Cerebellar nuclear complex (tissue), 1 donor: Measurements from ENCODE around the gene CLDN15.
A peak's percentile ranks its signal among the peaks of the same experiment; 100 is the strongest.
"Not testable (repeated sequence)": the region's sequence is repeated elsewhere in the genome, so short reads cannot be mapped to it uniquely, and the experiment has no call there.

ENCODE experiments used
- DNase-seq, 2 experiments: peaks; one replicate each; lab custom pipeline; 2025; lab: John Stamatoyannopoulos, UW

CLDN15 gene

DNA sequence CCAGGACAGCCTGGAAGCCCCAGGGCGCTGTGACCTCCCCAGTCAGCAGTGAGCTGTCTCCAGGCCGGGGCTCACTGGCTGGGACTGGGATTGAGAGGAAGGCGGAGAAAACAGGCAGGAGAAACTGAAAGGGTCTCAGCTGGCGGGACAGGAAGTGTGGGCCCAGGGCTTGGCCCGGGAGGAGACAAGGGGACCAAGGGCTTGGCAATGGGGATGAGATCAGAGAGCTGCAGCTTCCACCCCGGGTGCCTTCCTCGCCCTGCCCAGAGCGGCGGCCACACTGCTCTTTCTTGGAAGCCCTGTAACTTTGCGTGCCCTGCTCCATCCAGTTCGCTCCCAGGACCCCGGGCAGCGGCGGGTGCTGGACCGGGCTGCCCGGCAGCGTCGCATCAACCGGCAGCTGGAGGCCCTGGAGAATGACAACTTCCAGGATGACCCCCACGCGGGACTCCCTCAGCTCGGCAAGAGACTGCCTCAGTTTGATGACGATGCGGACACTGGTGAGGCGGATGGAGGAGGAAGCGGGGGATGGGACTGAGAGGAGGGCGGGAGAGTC is 15.2 kb downstream of the CLDN15 start:
- DNase-seq = no peak

DNA sequence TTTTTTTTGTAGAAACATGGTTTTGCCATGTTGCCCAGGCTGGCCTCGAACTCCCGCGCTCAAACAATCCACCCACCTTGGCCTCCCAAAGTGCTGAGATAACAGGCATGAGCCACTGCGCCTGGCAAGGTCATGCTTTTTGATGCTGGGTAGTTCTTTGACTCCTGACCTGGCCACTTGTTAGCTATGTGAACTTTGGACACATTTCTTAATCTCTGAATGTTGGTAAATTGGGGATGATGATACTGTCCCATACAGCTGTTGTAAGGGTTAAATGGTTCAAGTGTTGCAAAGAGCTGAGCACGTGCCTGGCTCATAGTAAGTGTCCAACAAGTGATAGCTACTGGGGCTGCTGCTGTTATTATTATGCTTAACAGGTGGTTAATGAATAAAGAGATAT is 17.3 kb downstream of the CLDN15 start:
- DNase-seq = no peak

DNA sequence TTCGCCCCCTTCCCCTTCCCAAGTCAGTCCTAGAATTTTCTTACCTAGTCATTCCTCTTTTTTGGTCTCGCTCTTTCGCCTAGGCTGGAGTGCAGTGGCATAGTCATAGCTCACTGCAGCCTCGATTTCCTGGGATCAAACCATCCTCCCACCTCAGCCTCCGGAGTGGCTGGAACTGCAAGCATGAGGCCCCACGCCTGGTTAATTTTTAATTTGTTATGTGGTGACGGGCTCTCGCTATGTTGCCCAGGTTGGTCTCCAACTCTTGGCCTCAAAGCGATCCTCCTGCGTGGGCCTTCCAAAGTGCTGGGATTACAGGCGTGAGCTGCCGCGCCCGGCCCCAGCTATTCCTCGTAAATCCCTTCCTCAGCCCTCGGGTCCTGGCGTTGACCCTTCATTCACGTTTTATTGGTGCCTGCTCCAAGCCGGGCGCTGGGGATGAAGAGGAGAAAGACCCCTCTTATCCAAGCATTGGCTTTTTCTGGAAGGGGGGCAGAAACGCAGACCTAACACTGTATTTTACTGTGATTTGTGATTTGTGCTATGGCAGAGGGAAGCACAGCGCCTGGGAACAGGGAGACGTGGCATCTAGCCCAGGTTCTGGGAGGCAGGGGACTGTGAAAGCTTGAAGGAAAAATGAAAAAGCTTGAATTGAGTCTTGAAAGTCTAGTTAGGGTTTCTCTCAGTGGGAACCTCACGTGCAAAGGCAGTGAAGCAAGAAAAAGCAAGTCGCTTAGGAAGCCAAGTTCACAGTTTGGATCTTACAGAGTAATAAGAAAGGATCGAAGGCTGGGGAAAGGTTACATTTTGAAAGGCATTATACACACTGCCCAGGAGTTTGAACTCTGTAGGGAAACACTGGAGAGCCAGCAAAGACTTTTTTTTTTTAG is 19.1 kb downstream of the CLDN15 start:
- DNase-seq = no peak

DNA sequence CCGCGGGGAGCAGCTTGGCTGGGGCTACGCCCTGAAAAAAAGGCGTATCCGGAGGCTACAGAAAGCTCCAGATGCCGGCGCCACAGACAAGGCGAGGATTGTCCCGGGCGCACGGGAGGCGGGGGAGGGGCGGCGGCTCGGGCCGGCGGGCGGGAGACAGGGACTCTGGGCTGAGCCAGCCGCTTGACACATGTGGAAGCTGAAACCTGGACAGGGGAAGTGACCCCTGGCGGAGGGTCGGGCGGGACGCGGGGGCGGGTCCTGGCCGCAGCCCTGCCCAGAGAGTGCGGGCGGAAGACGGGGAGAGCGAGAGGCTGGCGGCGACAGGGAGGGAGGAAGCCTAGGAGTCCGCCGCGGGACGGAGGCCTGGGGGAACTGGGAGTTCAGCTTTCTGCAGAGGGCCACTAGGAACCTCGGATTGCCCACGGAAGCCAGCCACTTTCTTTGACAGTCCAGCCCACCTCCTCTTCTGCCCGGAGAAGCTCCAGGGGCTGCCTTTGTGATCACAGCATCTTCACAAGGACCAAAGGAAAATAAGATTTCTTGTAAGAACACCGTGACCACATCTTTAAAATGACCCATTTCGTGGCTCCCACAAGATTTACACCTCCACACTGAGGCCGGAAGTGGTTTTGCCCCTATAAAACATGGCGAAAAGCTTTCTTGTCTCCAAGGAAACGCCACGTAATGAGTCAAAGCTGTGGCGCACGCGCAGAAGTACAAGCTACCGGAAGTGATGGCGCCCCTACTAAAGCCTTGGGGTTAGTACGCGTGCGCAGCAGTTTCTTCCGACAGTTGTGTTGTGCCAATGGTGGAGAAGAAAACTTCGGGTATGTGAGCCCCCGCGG is 20.0 kb downstream of the CLDN15 start, which contains the start of the genes PLOD3 and ZNHIT1:
PLOD3 (minus strand) TSS at position 194 of the 848 bp plus-strand sequence. CDS start 307 bp downstream, outside the sequence.
ZNHIT1 (plus strand) TSS at position 778 of the 848 bp plus-strand sequence; CDS start at position 809, 31 bp downstream.
- peak; percentile 56 to 90 for DNase-seq

DNA sequence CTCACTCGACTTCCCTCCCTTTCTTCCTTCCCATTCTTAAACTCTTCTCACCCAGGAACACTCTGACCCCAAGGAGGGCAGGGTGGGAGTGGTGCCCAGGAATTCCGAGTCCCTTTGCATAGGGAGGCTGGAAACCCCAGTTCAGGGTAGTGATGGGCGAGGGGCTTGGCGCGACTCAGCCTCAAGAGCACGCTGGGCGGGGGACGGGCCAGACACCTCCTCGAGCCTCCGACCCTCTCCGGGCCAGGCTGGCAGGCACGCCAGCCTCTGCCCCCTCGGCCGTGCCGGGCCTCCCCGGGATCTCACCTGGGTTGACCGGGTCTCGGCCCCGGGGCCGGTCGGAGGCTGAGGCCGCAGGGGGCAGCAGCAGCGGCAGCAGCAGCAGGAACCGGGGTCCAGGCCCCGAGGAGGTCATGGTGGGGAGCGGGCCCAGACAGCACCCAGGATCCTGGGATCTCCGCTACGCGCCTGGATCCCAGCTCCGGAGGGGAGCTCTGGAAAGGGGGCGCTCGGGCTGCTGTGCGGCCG is 20.7 kb downstream of the CLDN15 start:
- no peak for DNase-seq

DNA sequence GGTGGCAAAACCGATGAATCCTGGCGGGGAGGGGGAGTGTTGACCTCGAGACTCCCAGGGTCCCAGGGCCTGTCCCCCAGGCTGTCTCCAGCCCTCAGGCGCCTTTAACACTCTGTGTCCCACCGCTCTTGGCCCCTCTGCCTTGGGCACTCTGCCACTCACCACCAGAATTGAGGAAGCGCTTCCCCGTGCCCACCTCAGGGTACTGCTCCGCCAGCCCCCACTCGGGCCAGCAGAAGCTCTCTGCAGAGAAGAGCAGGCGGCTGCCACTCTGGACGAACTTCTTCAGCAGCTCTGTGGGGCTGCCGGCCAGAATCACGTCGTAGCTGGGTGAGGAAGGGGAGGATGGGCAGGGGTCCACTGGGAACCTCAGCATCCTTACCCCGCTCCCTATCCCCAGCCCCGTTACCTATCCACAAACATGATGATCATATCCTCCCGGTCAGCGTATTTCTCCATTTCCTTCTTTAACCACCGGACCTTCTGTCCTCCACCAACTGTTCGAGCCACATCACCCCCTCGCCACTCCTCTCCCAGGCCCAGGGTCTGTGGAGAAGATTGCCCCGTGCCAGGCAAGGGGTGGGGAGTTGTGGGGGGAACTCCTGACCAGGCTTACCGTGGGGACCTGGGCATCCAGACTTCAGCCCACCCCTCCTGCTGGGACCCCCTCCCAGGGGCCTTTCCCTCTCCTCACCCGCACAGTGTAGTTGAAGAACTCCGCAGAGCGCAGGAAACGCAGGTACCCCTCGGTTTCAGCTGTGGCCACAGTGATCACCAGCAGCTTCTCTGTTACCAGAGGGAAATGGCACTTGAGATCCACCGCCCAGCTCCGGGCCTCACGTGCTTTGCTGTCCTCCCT is 21.4 kb downstream of the CLDN15 start:
- no peak for DNase-seq

DNA sequence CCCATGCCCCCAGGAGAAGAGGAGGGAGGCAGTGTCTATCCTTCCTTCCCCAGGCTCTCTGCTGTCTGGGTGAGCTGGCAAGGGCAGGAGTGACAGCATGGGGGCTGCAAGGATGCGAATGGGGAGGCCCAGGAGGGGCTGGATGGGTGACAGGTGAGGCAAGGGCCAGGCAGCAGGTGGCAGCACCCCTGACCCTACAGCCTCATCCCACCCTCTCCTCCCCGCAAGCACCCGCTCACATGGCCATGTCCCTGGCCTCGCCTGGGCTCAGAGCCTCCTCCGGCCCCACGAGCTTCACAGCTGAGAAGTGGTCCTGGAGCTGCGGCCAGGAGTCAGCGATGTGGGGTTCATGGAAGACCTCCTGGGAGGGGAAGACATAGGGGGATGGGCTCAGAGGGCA is 25.6 kb downstream of the CLDN15 start:
- DNase-seq = no peak

DNA sequence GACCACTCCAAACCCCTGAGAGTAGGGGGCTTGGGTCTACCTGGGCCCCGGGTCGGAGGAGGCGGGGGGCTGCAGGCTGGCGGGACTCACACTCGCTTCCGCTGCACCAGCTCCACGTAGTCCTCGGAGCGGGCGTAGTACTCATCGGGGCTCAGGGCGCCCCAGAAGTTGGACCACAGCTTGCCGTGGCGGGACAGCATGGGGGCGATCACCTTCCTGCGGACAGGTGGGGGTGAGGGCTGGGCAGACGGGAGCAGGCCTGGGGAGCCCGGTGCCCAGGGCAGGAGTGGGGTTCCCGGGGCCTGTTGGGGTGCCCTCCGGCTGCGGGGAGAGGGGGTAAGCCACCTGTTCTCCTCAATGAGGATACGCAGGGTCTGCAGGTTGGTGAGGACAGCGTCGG is 26.1 kb downstream of the CLDN15 start:
- no peak for DNase-seq

DNA sequence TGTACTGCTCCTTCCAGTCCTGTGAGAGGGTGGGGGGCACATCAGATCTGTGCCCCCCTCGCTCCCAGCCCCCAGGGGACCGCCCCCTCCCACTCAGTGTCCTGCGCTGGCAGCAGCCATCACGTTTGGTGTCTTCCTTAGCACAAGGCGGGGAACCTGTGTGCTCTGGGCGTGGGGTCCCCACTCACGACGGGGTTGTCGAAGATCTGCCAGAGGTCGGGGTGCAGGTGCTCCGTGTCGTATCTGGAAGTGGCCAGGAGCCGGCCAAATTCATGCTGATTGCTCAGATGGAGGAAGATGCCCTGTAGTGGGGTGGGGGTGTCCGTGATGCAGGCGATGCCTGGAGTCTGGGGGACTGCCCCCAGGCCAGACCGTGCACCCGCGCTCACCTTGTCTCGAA is 27.5 kb downstream of the CLDN15 start:
- no peak for DNase-seq

DNA sequence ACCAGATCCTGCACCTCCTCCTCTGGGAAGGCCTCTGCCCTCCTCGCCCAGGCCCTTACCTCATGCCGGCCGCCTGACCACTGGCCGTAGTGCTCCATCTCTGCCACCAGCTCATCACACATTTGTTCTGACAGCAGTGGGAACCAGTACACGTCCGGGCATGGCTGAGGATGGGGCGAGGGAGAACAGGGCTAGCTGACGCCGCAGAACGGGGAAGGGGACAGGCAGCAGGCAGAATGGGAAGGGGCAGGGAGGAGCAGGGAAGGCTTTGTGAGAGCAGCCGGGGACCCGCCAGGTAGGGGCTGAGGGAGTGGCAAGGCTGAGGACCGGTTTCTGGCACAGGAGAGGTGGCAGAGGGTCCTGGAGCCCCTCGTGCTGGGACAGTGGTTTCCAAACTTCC is 28.8 kb downstream of the CLDN15 start:
- no peak for DNase-seq

DNA sequence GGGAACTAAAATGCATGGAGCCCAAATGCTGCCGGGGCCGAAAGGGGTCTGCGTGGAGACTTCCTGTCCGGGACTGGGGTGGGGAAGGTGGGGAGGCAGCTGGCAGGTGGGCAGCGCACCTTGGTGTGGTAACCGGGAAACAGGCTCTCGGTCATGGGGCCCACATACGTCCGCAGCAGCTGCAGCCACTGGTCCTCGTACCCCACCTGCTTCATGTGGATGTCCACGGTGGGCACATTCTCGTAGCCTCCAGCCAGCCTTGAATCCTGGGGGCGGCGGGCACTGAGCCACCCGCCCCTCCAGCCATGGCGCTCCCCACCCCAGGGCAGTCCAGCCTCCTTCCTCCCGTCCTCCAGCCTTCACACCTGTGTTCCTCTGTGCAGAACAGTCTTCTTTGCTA is 30.1 kb downstream of the CLDN15 start:
- DNase-seq = no peak

DNA sequence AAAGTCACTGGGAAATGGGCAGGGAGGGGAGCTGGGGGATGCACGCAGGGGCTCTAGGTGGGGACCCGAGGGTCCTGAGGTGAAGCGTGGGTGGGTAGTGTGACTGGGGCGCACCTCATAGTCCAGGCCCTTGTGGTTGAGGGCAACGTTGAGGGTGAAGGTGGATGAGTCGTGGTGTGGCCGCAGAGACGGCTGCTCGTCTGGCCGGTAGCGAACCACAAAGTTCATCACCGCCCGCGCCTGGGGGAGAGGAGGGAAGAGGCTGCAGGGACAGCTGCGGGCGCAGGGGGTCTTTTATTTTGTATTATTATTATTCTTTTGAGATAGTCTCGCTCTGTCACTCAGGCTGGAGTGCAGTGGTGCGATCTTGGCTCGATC is 30.9 kb downstream of the CLDN15 start:
- no peak for DNase-seq

DNA sequence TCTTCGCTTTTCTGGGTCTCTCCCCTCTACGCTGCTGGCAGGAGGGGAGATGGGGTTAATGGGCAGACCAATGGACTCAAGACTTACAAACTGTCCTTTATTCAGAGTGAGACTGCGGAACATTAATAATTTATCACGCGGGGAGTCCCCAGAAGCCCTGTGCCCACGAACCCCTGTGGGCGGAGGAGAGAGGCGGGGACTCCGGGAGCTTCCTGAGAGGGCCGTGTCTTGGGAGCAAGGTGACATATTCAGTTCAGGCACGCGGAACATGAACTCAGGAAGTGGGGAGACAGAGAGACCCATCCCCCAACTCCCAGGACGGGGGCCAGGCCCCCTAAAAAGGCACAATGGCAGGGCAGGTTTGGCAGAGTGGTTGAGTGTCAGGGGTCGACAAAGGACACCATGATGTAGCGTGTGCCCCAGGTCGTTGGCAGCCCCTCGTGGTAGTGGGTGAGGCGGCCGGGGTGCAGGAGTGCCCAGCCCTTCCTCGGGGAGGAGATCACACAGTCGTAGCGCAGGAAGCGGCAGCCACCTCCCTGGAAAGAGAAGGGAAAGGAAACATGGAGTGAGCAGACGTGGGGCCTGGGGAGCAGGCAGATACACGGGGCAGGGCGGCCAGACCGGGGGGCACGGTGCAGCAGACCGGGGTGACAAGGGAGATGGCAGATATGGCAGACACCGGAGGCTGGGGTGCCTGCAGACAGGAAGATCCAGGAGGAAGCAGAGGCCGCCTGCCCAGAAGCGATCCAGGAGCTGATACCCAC is 31.5 kb downstream of the CLDN15 start:
- DNase-seq = no peak

DNA sequence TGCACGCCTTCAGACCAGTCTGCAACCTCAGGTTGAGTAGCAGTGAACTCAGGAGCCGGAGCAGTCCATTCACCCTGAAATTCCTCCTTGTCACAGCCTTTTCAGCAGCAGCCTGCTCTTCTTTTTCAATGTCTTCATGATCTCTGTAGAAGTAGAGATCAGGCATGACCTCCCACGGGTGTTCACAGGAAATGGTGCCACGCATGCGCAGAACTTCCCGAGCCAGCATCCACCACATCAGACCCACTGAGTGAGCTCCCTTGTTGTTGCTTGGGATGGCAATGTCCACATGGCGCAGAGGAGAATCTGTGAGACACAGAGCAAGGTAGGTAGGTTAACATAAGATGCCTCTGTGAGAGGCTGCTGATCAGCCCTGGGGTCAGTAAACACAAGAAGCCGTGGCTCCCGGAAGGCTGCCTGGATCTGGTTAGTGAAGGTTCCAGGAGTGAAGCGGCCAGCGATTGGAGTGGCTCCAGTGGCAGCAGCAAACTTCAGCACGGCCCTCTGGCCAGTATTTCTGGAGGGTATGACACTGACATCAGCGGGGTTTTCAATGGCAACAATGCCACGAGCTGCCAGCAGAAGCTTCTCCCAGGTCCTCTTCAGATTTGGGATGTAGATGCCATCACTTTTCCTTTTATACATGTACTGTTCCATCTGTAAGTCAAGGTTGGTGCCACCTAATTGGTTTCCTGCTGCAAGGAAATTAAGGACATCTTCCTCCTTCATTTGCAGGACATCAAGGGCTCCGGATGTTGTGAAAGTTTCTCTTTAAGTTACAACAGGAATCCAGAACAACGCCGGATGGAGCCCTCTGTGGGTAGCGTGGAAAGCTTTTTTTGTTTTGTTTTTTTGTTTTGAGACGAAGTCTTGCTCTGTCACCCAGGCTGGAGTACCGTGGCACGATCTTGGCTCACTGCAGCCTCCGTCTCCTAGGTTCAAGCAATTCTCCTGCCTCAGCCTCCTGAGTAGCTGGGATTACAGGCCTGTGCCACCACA is 33.6 kb downstream of the CLDN15 start:
- not testable (repeated sequence) for DNase-seq

DNA sequence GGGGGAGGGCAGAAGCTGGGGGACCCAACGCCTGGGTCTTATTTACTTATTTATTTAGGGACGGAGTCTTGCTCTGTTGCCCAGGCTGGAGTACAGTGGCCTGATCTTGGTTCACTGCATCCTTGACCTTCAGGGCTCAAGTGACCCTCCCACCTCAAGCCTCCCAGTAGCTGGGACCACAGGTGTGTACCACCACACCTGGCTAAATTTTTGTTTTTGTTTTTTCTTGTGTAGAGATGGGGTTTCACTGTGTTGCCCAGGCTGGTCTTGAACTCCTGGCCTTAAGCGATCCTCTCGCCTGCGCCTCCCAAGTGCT is 35.0 kb downstream of the CLDN15 start:
- DNase-seq = no peak

DNA sequence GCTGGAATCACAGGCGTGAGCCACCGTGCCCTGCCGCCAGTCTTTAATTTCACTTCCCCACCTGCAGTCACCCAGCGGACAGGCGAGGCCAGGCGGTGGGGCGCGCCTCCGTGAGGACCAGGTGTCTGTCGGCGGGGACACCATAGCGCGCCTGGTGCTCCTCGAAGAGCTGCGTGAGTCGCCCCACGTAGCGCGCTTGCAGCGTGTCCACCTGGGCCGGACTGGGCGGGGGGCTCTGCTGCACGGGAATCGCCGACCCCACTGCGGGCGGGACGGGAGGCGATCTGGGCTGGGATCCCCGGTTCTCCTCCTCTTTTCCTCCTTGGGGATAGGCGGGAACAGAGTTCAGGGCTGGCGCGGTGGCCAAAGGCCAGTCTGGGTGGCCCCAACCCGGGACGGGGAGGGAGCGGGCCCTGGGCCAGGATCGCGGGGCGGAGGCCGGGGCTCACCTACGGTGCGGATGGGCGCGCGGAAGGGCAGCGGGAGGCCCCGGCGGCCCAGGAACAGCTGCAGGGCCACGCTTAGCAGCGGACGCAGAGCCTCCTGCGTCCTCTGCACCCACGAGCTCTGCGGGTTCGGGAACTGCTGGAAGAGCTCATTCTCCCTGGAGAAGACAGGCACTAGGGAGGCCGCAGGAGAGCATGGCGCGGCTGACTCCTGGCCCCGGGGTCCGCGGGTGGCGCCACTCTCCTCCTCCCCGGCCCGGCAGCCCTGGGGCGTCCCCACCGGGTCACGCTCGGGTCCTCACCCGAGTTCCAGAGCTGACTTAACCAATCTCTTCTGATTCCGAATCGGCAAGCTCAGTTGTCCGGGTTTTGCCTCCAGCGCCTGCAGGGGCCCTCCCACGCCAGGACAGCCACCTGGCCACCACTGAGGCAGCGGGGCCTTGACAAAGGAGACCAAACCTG is 35.7 kb downstream of the CLDN15 start:
- DNase-seq = no peak

DNA sequence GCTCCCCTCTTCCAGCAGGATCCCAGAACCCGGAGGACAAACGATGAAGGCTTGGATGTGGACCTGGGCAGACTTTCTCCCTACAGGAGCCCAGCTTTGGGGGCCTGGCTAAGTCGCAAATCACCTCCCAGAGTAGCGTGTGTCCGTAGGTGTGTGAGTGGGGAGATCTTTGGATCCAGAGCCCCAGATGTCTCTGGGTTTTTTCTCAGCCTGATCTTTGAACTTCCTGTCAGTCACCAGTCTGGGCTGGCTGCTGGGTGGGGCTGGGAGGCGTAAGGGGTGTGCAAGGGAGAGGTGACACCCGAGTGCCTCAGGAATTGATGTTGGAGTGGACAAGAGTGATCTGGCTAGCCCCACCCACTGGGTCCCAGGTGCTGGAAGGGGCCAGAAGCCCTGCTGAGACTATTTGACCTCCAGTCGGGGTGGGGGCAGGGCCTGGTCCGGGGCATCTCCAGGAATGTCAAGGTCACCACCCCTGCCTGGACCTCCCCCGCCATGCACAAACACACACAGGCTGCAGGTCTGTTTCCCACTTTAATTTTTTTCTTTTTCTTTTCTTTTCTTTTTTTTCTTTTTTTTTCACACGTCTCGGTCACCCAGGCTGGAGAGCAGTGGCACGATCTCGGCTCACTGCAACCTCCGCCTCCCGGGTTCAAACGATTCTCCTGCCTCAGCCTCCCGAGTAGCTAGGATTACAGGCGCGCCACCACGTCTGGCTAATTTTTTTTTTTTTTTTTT is 36.6 kb downstream of the CLDN15 start, which contains the start of gene MOGAT3:
MOGAT3 (minus strand) TSS at position 175 of the 738 bp plus-strand sequence. CDS start 182 bp downstream, outside the sequence.
- DNase-seq = no peak

DNA sequence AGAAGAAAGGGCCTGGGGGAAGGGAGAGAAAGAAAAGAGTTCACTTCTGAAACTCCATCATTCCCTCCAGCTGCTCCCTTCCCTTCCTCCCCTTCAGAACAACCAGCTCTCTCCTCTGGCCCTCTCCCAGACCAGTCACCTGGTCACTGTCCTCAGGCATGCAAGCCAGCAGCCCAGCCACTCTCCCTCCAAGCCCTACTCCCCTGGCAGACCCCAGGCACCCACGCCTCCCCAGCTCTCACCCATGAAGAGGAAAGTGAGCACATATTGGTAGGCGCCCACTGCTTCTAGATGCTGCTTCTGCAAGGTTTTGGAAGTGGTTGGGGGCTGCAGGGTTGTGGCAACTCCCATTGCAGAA is 37.1 kb downstream of the CLDN15 start:
- no peak for DNase-seq
